Measurements from ENCODE around the gene FAM90A1. TPM values are rescaled to one million over a fixed set of nuclear protein-coding genes. Genes with fewer than 3 reads are reported as not detected.
A peak's percentile ranks its signal among the peaks of the same experiment; 100 is the strongest.
"Not testable (repeated sequence)": the region's sequence is repeated elsewhere in the genome, so short reads cannot be mapped to it uniquely, and the experiment has no call there.

The FAM90A1 gene
- total RNA-seq, 4 donors from 2014 or later: 0.39 TPM; not detected in 3

GRCh38 chr12:8242880-8243681 is 15.7 kb upstream of the FAM90A1 start:
- H3K27me3 ChIP-seq; H3K9me3 ChIP-seq; H3K36me3 ChIP-seq; intact Hi-C loops (cut with DNase I); H3K4me1 ChIP-seq: not testable (repeated sequence)
- TF ChIP-seq POLR2A (IDR thresholded peaks at IDR 0.05): peak in 1 of 2 donors; percentile 69
- peak overlapping the region; percentile 37 to 77 (median 74) for H3K4me3 ChIP-seq (replicated peaks in 1 of 3)
- peak overlapping the region; percentile 48 to 81 (median 80) for H3K27ac ChIP-seq
- 0% methylated on average over 18 to 35 of the region's 57 CpGs for WGBS, 2 donors
- peak; percentile 99 for DNase-seq

GRCh38 chr12:8242622-8242879 is 15.1 kb upstream of the FAM90A1 start:
- DNase-seq; H3K9me3 ChIP-seq; H3K4me1 ChIP-seq; H3K36me3 ChIP-seq; H3K27me3 ChIP-seq; intact Hi-C loops (cut with DNase I): not testable (repeated sequence)
- no CpG with 5 or more reads among the region's 28 CpGs for WGBS, 2 donors
- Histone ChIP-seq H3K27ac (peak overlapping the region in 2 of 3 donors; percentile 48 to 80), H3K4me3 (replicated peaks in 1 of 3) (peak overlapping the region; percentile 29 to 77 (median 74))

DNA sequence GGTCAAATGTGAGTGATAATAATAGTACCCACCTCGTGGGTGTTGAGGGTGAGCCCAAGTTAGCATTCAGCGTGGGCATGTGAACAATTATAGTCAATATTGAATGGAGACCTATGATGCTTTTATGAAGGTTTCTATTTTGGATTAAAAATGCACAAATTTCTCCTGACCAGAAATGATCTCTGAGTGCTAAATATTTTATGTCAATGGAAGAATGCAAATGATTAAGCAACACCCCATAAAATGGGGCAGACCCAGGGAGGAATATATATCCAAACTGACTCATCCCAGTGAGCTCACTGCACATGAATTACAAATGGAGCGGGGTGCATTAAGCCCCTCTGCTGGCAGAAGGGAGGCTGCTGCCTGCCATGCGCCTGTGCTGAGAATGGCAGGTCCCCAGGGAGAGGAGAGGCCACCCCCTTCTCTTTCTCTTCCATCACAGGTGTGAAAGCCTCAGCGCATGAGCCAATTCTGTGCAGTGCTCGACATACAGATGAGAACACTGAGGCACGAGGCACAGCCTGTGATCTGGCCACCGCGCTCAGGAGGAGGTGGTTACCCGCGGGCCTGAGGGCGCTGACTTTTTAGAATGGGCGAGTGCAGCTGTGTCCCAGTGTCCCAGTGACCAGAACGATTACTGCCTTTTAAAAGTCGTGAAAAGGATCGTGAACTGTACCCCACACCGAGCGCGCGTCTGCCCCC is 14.7 kb upstream of the FAM90A1 start:
- Histone ChIP-seq H3K27ac (peak overlapping the region in 2 of 3 donors; percentile 48 to 80), H3K4me3 (replicated peaks in 1 of 3) (peak overlapping the region; percentile 29 to 77 (median 74))
- DNase-seq: peak; percentile 17 to 43
- H3K27me3 ChIP-seq; H3K36me3 ChIP-seq; H3K4me1 ChIP-seq; H3K9me3 ChIP-seq; intact Hi-C loops (cut with DNase I): not testable (repeated sequence)
- WGBS, 2 donors: 15 to 26% methylated on average over 7 to 11 of the region's 20 CpGs

DNA sequence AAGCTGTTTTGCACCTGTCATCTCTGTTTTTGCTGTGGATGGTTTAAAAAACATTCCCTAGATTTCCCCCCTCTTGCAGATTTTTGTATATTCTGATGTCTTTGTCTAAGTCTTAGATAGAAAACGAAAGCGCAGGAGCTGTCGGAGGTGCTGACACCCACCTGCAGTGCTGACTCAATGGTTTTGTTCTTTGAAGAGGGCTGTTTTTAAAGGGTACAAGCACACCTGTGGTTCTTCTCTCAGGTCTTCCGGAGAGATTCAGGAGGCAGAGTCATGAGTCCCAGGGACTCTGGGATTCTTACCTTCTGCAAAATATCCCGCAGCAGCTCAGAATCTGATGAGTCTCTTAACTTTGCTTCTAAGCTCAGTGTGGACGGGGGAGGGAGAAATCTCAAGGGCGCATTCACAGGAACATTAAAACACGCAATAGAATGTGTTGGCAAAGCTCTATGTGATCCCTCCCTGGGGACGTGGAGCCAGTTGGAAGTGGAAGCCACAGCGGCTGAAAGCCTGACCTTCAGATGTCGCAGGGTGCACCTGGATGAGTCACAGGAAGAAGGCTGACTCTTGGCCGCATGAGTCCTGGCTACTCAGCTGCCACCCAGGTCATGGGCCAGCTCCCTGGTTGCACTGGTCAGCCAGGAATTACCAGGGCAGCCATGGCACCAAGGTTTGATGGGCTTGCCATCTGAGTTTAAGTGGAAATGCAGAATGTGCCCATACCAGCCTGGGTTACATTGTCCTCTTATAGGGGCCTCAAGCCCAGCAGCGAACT is 13.1 kb upstream of the FAM90A1 start:
- H3K9me3 ChIP-seq; H3K27ac ChIP-seq; intact Hi-C loops (cut with DNase I); H3K36me3 ChIP-seq; H3K4me1 ChIP-seq; H3K4me3 ChIP-seq (replicated peaks in 1 of 3); DNase-seq; H3K27me3 ChIP-seq: not testable (repeated sequence)
- 79 to 96% methylated on average over 11 to 13 of the region's 13 CpGs for WGBS, 2 donors

DNA sequence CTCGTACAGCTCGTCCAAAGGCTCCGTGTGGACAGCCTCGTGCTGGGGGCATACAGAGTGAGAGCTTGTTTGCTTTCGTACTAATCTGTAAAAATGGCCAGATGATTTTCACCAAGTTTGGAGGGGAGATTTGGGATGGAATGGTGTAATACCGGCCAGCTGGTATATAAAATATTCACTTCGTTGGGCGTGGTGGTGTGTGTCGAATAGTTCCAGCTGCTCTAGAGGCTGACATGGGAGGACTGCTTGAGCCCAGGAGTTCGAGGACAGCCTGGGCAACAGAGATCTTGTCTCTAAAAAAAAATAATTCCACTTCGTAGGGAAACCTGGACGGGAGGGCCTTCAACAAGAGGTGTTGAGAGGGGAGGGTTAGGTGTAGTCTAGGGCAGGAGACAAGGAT is 9.6 kb upstream of the FAM90A1 start:
- H3K4me3 ChIP-seq (replicated peaks in 1 of 3); H3K9me3 ChIP-seq; intact Hi-C loops (cut with DNase I); H3K36me3 ChIP-seq; H3K4me1 ChIP-seq; H3K27ac ChIP-seq; DNase-seq; H3K27me3 ChIP-seq: not testable (repeated sequence)
- 77 to 82% methylated on average over 12 of the region's 12 CpGs for WGBS, 2 donors

DNA sequence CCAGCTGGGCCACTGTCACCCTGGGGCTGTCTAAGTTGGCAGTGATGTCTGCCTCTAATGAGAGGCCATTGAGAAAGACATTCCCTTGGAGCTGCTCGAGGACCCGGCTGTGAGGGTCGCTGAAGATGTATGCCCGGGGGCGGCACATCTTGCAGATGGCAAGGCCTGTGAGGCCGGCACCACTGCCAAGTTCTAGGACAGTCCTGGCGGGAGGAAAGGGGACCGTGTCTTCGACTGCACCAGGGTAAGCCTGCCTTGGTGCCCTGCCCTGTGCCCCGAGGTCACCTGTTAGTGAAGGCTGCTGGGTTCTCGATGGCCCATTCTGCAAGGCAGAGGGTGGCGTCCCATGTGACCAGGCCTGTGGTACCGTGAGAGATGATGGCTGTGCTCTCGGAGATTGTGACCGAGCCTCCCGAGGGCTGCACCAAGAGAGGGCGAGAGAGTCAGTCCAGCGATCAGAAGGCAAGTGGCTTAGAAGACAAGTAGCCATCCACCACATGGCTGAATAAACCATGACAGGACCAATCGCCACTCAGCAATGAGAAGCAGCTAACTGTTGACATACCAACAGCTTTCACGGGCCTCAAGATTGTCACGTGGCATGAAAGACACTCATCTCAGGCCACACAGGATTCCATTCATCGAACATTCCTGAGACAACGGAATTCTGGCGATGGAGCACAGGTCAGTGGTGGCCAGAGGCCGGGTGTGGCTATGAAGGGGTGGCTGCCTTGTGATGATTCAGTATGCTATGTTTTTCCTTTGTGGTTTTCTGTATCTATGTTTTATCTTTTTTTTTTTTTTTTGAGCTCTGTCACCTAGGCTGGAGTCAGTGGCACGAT is 8.1 kb upstream of the FAM90A1 start:
- WGBS, 2 donors: 45 to 77% methylated on average over 10 to 16 of the region's 26 CpGs
- H3K4me1 ChIP-seq; DNase-seq; H3K36me3 ChIP-seq; H3K9me3 ChIP-seq; H3K4me3 ChIP-seq (replicated peaks in 1 of 3); intact Hi-C loops (cut with DNase I); H3K27ac ChIP-seq; H3K27me3 ChIP-seq: not testable (repeated sequence)

GRCh38 chr12:8234746-8235145 is 7.3 kb upstream of the FAM90A1 start:
- not testable (repeated sequence) for H3K9me3 ChIP-seq; H3K4me1 ChIP-seq; H3K27me3 ChIP-seq; DNase-seq; H3K36me3 ChIP-seq; H3K4me3 ChIP-seq (replicated peaks in 1 of 3); H3K27ac ChIP-seq
- WGBS, 2 donors: 80 to 86% methylated on average over 7 of the region's 7 CpGs
- intact Hi-C loops (cut with DNase I): loop anchor here (5.0 kb wide), 1 partner anchor 127 kb away; no protein-coding TSS in a partner anchor

GRCh38 chr12:8233935-8234495 is 6.6 kb upstream of the FAM90A1 start:
- not testable (repeated sequence) for H3K9me3 ChIP-seq; DNase-seq; H3K4me1 ChIP-seq; H3K27ac ChIP-seq; H3K36me3 ChIP-seq; H3K27me3 ChIP-seq; H3K4me3 ChIP-seq (replicated peaks in 1 of 3)
- intact Hi-C loops (cut with DNase I): loop anchor here (5.0 kb wide), 1 partner anchor 127 kb away; no protein-coding TSS in a partner anchor
- WGBS, 2 donors: 81 to 84% methylated on average over 12 to 16 of the region's 20 CpGs

GRCh38 chr12:8233300-8233855 is 6.0 kb upstream of the FAM90A1 start:
- not testable (repeated sequence) for H3K4me3 ChIP-seq (replicated peaks in 1 of 3); DNase-seq; H3K36me3 ChIP-seq; H3K4me1 ChIP-seq; H3K9me3 ChIP-seq; H3K27ac ChIP-seq; H3K27me3 ChIP-seq
- intact Hi-C loops (cut with DNase I): loop anchor here (5.0 kb wide), 1 partner anchor 126 kb away; no protein-coding TSS in a partner anchor
- 88 to 94% methylated on average over 9 to 10 of the region's 14 CpGs for WGBS, 2 donors
